ENCODE data around the gene POLR2I.

DNA sequence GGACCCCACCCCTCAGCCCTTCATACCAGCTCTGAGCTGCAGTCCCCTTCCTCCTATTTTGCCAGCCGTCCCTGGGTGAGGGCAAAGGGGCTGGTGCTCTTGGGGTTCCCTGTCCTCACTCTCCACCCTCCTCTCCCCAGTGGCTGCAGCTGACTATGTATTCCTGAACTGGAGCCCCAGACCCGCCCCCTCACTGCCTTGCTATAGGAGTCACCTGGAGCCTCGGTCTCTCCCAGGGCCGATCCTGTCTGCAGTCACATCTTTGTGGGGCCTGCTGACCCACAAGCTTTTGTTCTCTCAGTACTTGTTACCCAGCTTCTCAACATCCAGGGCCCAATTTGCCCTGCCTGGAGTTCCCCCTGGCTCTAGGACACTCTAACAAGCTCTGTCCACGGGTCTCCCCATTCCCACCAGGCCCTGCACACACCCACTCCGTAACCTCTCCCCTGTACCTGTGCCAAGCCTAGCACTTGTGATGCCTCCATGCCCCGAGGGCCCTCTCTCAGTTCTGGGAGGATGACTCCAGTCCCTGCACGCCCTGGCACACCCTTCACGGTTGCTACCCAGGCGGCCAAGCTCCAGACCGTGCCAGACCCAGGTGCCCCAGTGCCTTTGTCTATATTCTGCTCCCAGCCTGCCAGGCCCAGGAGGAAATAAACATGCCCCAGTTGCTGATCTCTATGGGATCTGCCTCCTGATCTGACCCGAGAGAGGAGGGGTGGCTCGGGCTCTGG, 35.2 kb upstream of the POLR2I start:
- no peak for TF ChIP-seq POLR2A (IDR thresholded peaks at IDR 0.05; ENCODE audit: low read length)
- TF ChIP-seq GATA1 (IDR thresholded peaks at IDR 0.05; ENCODE audit: low read depth, low read length): no peak
